ENCODE results near the gene PPFIA2.

Gene PPFIA2

DNA sequence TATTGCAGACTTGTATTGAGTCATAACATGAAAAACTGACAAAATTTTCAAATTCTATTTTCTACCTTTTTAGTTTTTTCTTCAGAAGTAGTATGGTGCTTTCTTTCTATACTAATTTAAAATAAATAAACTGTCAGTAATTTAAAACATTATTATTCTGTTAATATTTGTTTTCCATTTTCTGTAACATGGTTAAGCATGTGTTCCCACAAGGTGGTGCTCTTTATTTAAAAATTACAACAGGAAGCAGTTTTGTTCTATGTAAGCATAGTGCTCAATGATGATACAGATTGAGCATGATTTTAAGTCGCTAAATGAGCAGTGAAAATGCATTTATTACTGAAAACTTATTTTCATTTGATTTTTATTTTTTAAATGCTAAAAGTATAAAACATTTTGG lies 114.6 kb downstream of the PPFIA2 start:
- no peak for TF ChIP-seq SIN3A (IDR thresholded peaks at IDR 0.05; ENCODE audit: borderline replicate concordance, insufficient read depth, low read length)
- no peak for TF ChIP-seq POLR2AphosphoS5 (IDR thresholded peaks at IDR 0.05; ENCODE audit: low read depth, low read length)

DNA sequence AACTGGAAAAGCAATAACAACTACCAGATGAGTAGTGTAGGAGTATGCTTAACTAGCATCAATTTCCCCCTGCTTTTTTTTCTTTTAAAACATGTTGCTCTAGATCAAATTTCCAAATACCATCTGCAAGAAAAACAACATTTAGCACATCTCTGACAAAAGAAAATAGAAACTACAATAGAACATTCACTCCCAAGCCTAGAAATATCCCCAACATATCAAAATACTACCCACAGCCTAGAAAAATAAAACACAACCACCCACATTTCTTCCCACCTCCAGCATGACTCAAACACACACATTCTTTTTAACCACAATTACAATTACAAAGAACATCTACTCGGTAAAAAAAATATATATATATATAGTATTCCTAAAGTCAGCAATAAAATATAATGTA lies 120.0 kb downstream of the PPFIA2 start:
- TF ChIP-seq SIN3A (IDR thresholded peaks at IDR 0.05; ENCODE audit: borderline replicate concordance, insufficient read depth, low read length) (no peak), TAF1 (IDR thresholded peaks at IDR 0.05; ENCODE audit: borderline replicate concordance, insufficient read depth, low read length) (no peak), POLR2AphosphoS5 (IDR thresholded peaks at IDR 0.05; ENCODE audit: low read depth, low read length) (no peak), FOXP2 (optimal IDR thresholded peaks at IDR 0.05; ENCODE audit: borderline replicate concordance, extremely low read depth, extremely low read length, insufficient read depth) (no peak)
- TF ChIP-seq, protein P1, sequence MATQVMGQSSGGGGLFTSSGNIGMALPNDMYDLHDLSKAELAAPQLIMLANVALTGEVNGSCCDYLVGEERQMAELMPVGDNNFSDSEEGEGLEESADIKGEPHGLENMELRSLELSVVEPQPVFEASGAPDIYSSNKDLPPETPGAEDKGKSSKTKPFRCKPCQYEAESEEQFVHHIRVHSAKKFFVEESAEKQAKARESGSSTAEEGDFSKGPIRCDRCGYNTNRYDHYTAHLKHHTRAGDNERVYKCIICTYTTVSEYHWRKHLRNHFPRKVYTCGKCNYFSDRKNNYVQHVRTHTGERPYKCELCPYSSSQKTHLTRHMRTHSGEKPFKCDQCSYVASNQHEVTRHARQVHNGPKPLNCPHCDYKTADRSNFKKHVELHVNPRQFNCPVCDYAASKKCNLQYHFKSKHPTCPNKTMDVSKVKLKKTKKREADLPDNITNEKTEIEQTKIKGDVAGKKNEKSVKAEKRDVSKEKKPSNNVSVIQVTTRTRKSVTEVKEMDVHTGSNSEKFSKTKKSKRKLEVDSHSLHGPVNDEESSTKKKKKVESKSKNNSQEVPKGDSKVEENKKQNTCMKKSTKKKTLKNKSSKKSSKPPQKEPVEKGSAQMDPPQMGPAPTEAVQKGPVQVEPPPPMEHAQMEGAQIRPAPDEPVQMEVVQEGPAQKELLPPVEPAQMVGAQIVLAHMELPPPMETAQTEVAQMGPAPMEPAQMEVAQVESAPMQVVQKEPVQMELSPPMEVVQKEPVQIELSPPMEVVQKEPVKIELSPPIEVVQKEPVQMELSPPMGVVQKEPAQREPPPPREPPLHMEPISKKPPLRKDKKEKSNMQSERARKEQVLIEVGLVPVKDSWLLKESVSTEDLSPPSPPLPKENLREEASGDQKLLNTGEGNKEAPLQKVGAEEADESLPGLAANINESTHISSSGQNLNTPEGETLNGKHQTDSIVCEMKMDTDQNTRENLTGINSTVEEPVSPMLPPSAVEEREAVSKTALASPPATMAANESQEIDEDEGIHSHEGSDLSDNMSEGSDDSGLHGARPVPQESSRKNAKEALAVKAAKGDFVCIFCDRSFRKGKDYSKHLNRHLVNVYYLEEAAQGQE (IDR thresholded peaks at IDR 0.05; ENCODE audit: insufficient read depth in 1 of 2, low read depth in 2 of 2, low read length in 2 of 2), result no peak

DNA sequence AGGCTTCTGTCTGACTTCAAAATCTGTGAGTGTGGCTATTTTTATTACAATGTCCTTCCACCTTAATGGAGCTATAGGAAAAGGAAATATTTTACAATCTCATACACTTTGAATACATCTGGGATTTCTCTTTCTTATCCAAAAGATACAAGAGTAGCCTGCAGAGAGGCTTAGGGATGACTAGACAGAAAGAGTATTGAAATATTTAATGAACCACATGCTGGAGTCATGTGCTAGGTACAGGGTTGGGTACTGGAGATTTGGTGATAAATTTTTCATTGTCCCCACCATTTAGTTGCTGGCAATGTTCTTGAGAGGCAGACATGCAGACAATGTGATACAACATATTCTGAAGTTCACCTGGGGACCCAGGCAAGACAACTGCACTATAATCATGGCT lies 126.0 kb downstream of the PPFIA2 start:
- no peak for TF ChIP-seq SIN3A (IDR thresholded peaks at IDR 0.05; ENCODE audit: borderline replicate concordance, insufficient read depth, low read length)
- TF ChIP-seq, protein P1 (IDR thresholded peaks at IDR 0.05; ENCODE audit: insufficient read depth in 1 of 2, low read depth in 2 of 2, low read length in 2 of 2), result no peak
- TF ChIP-seq TAF1 (IDR thresholded peaks at IDR 0.05; ENCODE audit: borderline replicate concordance, insufficient read depth, low read length), result no peak
- TF ChIP-seq FOXP2 (optimal IDR thresholded peaks at IDR 0.05; ENCODE audit: borderline replicate concordance, extremely low read depth, extremely low read length, insufficient read depth), result no peak
- no peak for TF ChIP-seq POLR2AphosphoS5 (IDR thresholded peaks at IDR 0.05; ENCODE audit: low read depth, low read length)

DNA sequence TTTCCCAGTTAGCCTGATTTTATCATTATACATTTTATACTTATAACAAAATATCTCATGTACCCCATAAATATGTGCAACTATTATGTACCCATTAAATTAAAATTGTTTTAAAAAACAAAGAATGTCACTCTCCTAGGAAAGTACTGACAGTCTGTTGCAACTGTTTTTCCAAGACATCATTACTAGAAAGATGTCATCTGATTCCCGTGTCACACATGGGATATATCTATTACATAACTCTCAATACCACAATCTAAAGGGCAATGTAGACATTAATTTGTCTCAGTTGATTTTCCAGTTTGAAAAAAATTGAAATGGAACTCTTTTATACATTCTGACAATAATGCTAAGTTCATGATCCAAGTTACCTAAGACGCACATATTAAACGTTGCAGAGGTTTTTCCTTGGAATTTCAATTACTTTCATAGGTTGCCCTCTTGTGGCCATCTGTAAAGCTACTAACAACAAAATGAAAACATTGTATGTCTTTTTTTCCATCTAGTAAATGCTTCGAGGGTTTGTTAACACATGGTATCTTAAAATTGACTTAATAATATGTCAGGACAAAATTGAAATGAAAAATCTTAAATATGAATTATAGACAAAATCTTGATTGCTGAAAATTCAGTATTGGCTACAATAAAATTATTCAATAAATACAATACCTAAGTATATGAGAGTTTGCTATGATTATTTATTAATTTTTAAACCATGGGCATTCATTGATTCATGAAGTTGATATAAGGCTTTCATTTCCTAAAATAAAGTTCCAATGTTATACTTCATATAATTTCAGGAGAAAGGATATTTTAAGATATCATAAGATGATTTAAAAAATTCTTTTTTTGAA lies 131.6 kb downstream of the PPFIA2 start:
- TF ChIP-seq TAF1 (IDR thresholded peaks at IDR 0.05; ENCODE audit: borderline replicate concordance, insufficient read depth, low read length), result no peak
- no peak for TF ChIP-seq FOXP2 (optimal IDR thresholded peaks at IDR 0.05; ENCODE audit: borderline replicate concordance, extremely low read depth, extremely low read length, insufficient read depth)
- TF ChIP-seq SIN3A (IDR thresholded peaks at IDR 0.05; ENCODE audit: borderline replicate concordance, insufficient read depth, low read length), result no peak
- no peak for TF ChIP-seq POLR2AphosphoS5 (IDR thresholded peaks at IDR 0.05; ENCODE audit: low read depth, low read length)
- TF ChIP-seq, protein P1 (IDR thresholded peaks at IDR 0.05; ENCODE audit: insufficient read depth in 1 of 2, low read depth in 2 of 2, low read length in 2 of 2), result no peak

DNA sequence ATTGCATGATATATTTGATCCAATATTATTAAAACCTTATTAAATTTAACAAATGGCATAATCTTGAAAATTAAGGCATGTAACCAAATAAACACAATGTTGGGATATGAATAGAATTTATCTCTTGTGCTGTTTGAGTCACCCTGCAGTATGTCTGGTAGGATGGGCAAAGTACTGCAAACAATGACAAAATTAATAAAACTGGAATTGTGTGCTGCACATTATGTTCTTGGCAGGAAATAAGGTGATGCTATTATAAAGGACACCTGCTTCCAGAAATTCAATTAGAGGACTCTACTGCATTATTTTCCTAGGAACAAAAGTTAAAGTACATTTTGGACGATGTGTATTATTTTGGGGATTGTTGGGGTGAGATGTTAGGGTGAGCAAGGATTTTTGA lies 132.7 kb downstream of the PPFIA2 start:
- TF ChIP-seq, protein P1 (IDR thresholded peaks at IDR 0.05; ENCODE audit: insufficient read depth in 1 of 2, low read depth in 2 of 2, low read length in 2 of 2), result no peak
- TF ChIP-seq TAF1 (IDR thresholded peaks at IDR 0.05; ENCODE audit: borderline replicate concordance, insufficient read depth, low read length), result no peak
- TF ChIP-seq SIN3A (IDR thresholded peaks at IDR 0.05; ENCODE audit: borderline replicate concordance, insufficient read depth, low read length), result no peak
- no peak for TF ChIP-seq POLR2AphosphoS5 (IDR thresholded peaks at IDR 0.05; ENCODE audit: low read depth, low read length)
- TF ChIP-seq FOXP2 (optimal IDR thresholded peaks at IDR 0.05; ENCODE audit: borderline replicate concordance, extremely low read depth, extremely low read length, insufficient read depth), result no peak
